ENCODE measurements around the gene NDST4. TPM values are rescaled to one million over a fixed set of nuclear protein-coding genes. Genes with fewer than 3 reads are reported as not detected.

The NDST4 gene
- total RNA-seq, 1 donor from 2014 or later, result 1.5 TPM

DNA sequence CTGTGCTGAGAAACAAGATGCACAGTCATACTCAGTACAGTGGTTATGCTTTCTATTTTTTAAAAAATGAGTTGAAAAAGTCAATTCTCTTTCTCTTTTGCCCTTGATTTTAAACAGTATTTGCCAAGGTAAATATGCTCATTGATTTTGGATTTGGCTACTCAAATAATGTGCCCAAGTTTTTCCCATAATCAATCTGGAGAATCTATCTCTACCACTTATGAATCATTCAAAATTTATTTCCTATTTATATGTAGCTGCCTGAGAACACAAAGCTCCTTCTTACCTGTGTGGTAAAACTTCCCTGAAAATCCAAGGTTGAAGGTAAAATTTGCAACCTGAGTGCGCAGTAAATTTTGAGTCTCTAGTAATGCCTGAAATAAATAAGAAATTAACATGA is 136.5 kb downstream of the NDST4 start:
- Histone ChIP-seq H3K27me3 (no peaks in the 10 kb centered on the region), H3K79me2 (ENCODE audit: low read depth) (no peaks in the 10 kb centered on the region), H3K4me3 (no peak overlapping the region), H3K4me2 (no peak overlapping the region), H3K36me3 (no peaks in the 10 kb centered on the region), H2AFZ (replicated peaks) (no peak overlapping the region), H3K27ac (no peak overlapping the region), H3K4me1 (no peaks in the 10 kb centered on the region), H3K9me3 (ENCODE audit: low read depth) (no peaks in the 10 kb centered on the region), H3F3A (ENCODE audit: low read depth) (no peaks in the 10 kb centered on the region), H3K9ac (no peak overlapping the region), H4K20me1 (ENCODE audit: low read depth) (no peaks in the 10 kb centered on the region)
- TF ChIP-seq CTCF (IDR thresholded peaks at IDR 0.05), result no peak
- TF ChIP-seq EZH2phosphoT487 (IDR thresholded peaks at IDR 0.05), result no peak
- no peak for TF ChIP-seq EZH2 (IDR thresholded peaks at IDR 0.05)
- no peaks in the 10 kb centered on the region for H3K9me3 Mint-ChIP-seq
- no peak for DNase-seq (ENCODE audit: low spot score)
- H3K27me3 Mint-ChIP-seq (ENCODE audit: insufficient read depth, low read depth), result no peaks in the 10 kb centered on the region
- no peak overlapping the region for H3K4me3 Mint-ChIP-seq
- no peak overlapping the region for H3K27ac Mint-ChIP-seq
- no peaks in the 10 kb centered on the region for H3K36me3 Mint-ChIP-seq
- no peaks in the 10 kb centered on the region for H3K4me1 Mint-ChIP-seq

DNA sequence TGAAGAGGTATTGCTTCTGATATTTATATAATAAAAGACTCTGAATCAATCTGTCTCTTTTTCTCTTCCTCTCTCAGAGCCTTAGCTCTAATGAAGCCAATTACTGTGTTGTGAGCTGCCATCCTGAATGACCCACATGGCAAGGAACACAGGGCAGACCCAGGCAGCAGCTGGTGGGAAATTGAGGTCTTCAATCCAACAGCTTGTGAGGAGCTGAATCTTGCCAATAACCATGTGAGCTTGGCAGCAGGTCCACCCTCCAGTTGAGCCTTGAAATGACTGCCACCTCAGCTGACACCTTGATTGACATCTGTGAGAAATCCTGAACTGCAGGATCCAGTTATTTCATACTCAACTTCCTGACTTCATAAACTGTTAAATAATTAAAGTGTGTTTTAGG is 149.4 kb downstream of the NDST4 start:
- no peaks in the 10 kb centered on the region for H3K27me3 Mint-ChIP-seq (ENCODE audit: insufficient read depth, low read depth)
- no peaks in the 10 kb centered on the region for H3K27me3 ChIP-seq
- peaks cover 3% of the 10 kb centered on the region for H3K4me1 Mint-ChIP-seq
- H3K9me3 Mint-ChIP-seq, result peaks cover 4% of the 10 kb centered on the region
- TF ChIP-seq EZH2 (IDR thresholded peaks at IDR 0.05) (no peak), EZH2phosphoT487 (IDR thresholded peaks at IDR 0.05) (no peak), CTCF (IDR thresholded peaks at IDR 0.05) (no peak)
- no peak overlapping the region for H3K9ac ChIP-seq
- no peaks in the 10 kb centered on the region for H3K79me2 ChIP-seq (ENCODE audit: low read depth)
- peak overlapping the region; percentile 31 for H2AFZ ChIP-seq (replicated peaks)
- H3K4me3 Mint-ChIP-seq, result no peak overlapping the region
- H3F3A ChIP-seq (ENCODE audit: low read depth), result no peaks in the 10 kb centered on the region
- no peaks in the 10 kb centered on the region for H4K20me1 ChIP-seq (ENCODE audit: low read depth)
- DNase-seq (ENCODE audit: low spot score), result no peak
- no peak overlapping the region for H3K4me2 ChIP-seq
- H3K4me3 ChIP-seq, result no peak overlapping the region
- H3K36me3 Mint-ChIP-seq, result peaks cover 10% of the 10 kb centered on the region
- no peak overlapping the region for H3K27ac ChIP-seq
- H3K36me3 ChIP-seq, result no peaks in the 10 kb centered on the region
- no peaks in the 10 kb centered on the region for H3K4me1 ChIP-seq
- no peaks in the 10 kb centered on the region for H3K9me3 ChIP-seq (ENCODE audit: low read depth)
- H3K27ac Mint-ChIP-seq, result no peak overlapping the region

DNA sequence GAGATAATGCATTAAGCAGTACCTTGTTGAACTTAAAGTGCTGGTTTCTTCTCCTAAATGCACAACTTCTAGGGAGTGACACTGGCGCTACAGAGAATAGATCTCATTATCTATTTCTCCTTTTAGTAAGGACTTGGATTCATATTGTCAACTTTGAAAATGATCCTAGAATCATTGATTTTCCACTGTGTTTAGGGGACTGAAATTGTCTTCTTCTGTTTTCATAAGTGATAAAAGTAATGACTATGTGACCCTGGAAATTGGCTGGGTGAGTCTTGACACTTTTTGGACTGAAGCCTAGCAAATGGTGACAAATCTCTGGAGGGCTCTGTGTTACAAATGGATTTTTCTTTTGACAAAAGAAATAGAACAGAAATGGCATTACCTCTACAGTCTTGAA is 167.8 kb downstream of the NDST4 start:
- Histone ChIP-seq H4K20me1 (ENCODE audit: low read depth) (no peaks in the 10 kb centered on the region), H3K9ac (no peak overlapping the region), H3K4me3 (no peak overlapping the region), H3K4me2 (no peak overlapping the region), H3F3A (ENCODE audit: low read depth) (no peaks in the 10 kb centered on the region), H2AFZ (replicated peaks) (no peak overlapping the region), H3K27ac (no peak overlapping the region), H3K79me2 (ENCODE audit: low read depth) (no peaks in the 10 kb centered on the region), H3K9me3 (ENCODE audit: low read depth) (no peaks in the 10 kb centered on the region), H3K4me1 (peaks cover 17% of the 10 kb centered on the region), H3K36me3 (no peaks in the 10 kb centered on the region), H3K27me3 (no peaks in the 10 kb centered on the region)
- H3K27me3 Mint-ChIP-seq (ENCODE audit: insufficient read depth, low read depth), result no peaks in the 10 kb centered on the region
- no peaks in the 10 kb centered on the region for H3K9me3 Mint-ChIP-seq
- DNase-seq (ENCODE audit: low spot score), result no peak
- no peak overlapping the region for H3K27ac Mint-ChIP-seq
- no peak overlapping the region for H3K4me3 Mint-ChIP-seq
- TF ChIP-seq EZH2 (IDR thresholded peaks at IDR 0.05) (no peak), EZH2phosphoT487 (IDR thresholded peaks at IDR 0.05) (no peak), CTCF (IDR thresholded peaks at IDR 0.05) (no peak)
- H3K36me3 Mint-ChIP-seq, result peaks cover 1% of the 10 kb centered on the region
- H3K4me1 Mint-ChIP-seq, result peaks cover 13% of the 10 kb centered on the region
